WTC11 (cell line): Measurements from ENCODE around the gene LCN1. TPM values are rescaled to one million over a fixed set of nuclear protein-coding genes. Genes with fewer than 3 reads are reported as not detected.

Experiments
- ATAC-seq: fragments of 200-7000 bp; cut with Tn5 transposase; 2 replicates; pipeline ENCODE4 v1.10.0; 2021; ENCODE audit warnings: mild to moderate bottlenecking, moderate library complexity
- CTCF ChIA-PET: fragments of 300-600 bp; sonication (Branson Sonifier 250); formaldehyde crosslinking; loops from one replicate; lab custom pipeline; 2021; ENCODE audit warnings: antibody characterized with exemption; lab: Charles Lee
- POLR2A ChIA-PET: fragments of 350-600 bp; sonication (Branson Sonifier 250); formaldehyde crosslinking; loops from one replicate; lab custom pipeline; 2021; ENCODE audit warnings: antibody characterized with exemption; lab: Charles Lee
- DNase-seq: peaks from one replicate; pipeline ENCODE4 v3.0.0; 2021; ENCODE audit warnings: low spot score
- H3K27ac Mint-ChIP-seq: 2 replicates; pipeline ENCODE4 v1.8.0; 2021; ENCODE audit warnings: mixed read lengths
- H3K27me3 Mint-ChIP-seq: 2 replicates; pipeline ENCODE4 v1.8.0; 2021; ENCODE audit warnings: low read depth, mild to moderate bottlenecking, moderate library complexity, mixed read lengths
- H3K36me3 Mint-ChIP-seq: 2 replicates; pipeline ENCODE4 v1.8.0; 2021; ENCODE audit warnings: mixed read lengths
- H3K4me1 Mint-ChIP-seq: 2 replicates; pipeline ENCODE4 v1.8.0; 2022; ENCODE audit warnings: mixed read lengths
- H3K4me3 Mint-ChIP-seq: 2 replicates; pipeline ENCODE4 v1.8.0; 2021; ENCODE audit warnings: mild to moderate bottlenecking, moderate library complexity, mixed read lengths
- H3K9me3 Mint-ChIP-seq: 2 replicates; pipeline ENCODE4 v1.8.0; 2021; ENCODE audit warnings: mixed read lengths
- ARID4B ChIP-seq: sonication (generic); formaldehyde crosslinking; IDR thresholded peaks from 2 replicates; pipeline ENCODE4 v1.8.0; 2023; ENCODE audit warnings: missing genetic modification reagents, mild to moderate bottlenecking, borderline replicate concordance
- ATF2 ChIP-seq: sonication (generic); formaldehyde crosslinking; IDR thresholded peaks from 2 replicates; pipeline ENCODE4 v1.8.1; 2022; ENCODE audit warnings: low read depth, missing genetic modification reagents, borderline replicate concordance
- CDX4 ChIP-seq: fragments of 250-450 bp; sonication (Bioruptor Pico); IDR thresholded peaks from 2 replicates; pipeline ENCODE4 v1.9.0; 2021; ENCODE audit warnings: moderate library complexity, mild to moderate bottlenecking, inconsistent platforms, borderline replicate concordance
- EMX1 ChIP-seq: fragments of 250-450 bp; sonication (Bioruptor Pico); IDR thresholded peaks from 2 replicates; pipeline ENCODE4 v1.8.0; 2021; ENCODE audit warnings: mild to moderate bottlenecking
- FOXK1 ChIP-seq: sonication (generic); formaldehyde crosslinking; IDR thresholded peaks from 2 replicates; pipeline ENCODE4 v1.8.0; 2022; ENCODE audit warnings: mild to moderate bottlenecking, moderate library complexity, missing genetic modification reagents
- JAZF1 ChIP-seq: fragments of 250-450 bp; sonication (Bioruptor Pico); IDR thresholded peaks from 2 replicates; pipeline ENCODE4 v1.9.0; 2021; ENCODE audit warnings: moderate library complexity, mild to moderate bottlenecking, inconsistent platforms
- RELA ChIP-seq: sonication (generic); formaldehyde crosslinking; IDR thresholded peaks from 2 replicates; pipeline ENCODE4 v1.8.1; 2022; ENCODE audit warnings: missing genetic modification reagents, mild to moderate bottlenecking, borderline replicate concordance
- RORB ChIP-seq: fragments of 250-450 bp; sonication (Bioruptor Pico); IDR thresholded peaks from 2 replicates; pipeline ENCODE4 v1.9.0; 2021; ENCODE audit warnings: mild to moderate bottlenecking
- SP1 ChIP-seq: sonication (generic); formaldehyde crosslinking; conservative IDR thresholded peaks from 2 replicates; pipeline ENCODE4 v1.8.1; 2022; ENCODE audit warnings: missing genetic modification reagents
- TCF7 ChIP-seq: sonication (generic); formaldehyde crosslinking; IDR thresholded peaks from 2 replicates; pipeline ENCODE4 v1.8.0; 2022; ENCODE audit warnings: mild to moderate bottlenecking, low read depth, missing genetic modification reagents, moderate library complexity
- ZNF232 ChIP-seq: sonication (generic); formaldehyde crosslinking; IDR thresholded peaks from 2 replicates; pipeline ENCODE4 v1.8.0; 2022; ENCODE audit warnings: mild to moderate bottlenecking, missing genetic modification reagents
- ZNF416 ChIP-seq: fragments of 250-450 bp; sonication (Bioruptor Pico); IDR thresholded peaks from 2 replicates; pipeline ENCODE4 v1.9.0; 2021; ENCODE audit warnings: mild to moderate bottlenecking, inconsistent platforms
- ZSCAN18 ChIP-seq: fragments of 250-450 bp; sonication (Bioruptor Pico); IDR thresholded peaks from 2 replicates; pipeline ENCODE4 v2.1.2; 2022; ENCODE audit warnings: mild to moderate bottlenecking, moderate library complexity
- total RNA-seq: library from RNA; stranded (reverse); gene quantifications from 3 replicates; pipeline ENCODE4 v1.2.3, GENCODE V29; 2021

The LCN1 gene
- total RNA-seq, 1 experiment from 2014 or later = not detected

GRCh38 chr9:135474915-135475314, 46.3 kb upstream of the LCN1 start:
- peaks cover 37% of the 10 kb centered on the region for H3K4me1 Mint-ChIP-seq
- H3K9me3 Mint-ChIP-seq = no peaks in the 10 kb centered on the region
- H3K27me3 Mint-ChIP-seq = no peaks in the 10 kb centered on the region; the same call in 1 of the 2 replicates
- H3K4me3 Mint-ChIP-seq = no peak overlapping the region; the same call in 1 of the 2 replicates
- ATAC-seq (peak; percentile 84), DNase-seq (peak; percentile 75)
- H3K36me3 Mint-ChIP-seq = no peaks in the 10 kb centered on the region
- TF ChIP-seq EMX1 (CRISPR knock-in tag) (no peak), ZNF232 (CRISPR knock-in tag) (no peak), SP1 (CRISPR knock-in tag) (0 out of 2 replicates have a peak, but pooled peaks have one; percentile 19)
- CTCF ChIA-PET = interaction anchor here (0.6 to 3.8 kb wide), 2 partner anchors 35 to 263 kb away, joined by 3 to 30 read pairs; no protein-coding TSS in a partner anchor
- POLR2A ChIA-PET = interaction anchor here (0.7 kb wide), 1 partner anchor 52 kb away, joined by 3 read pairs; no protein-coding TSS in a partner anchor
- no peak overlapping the region for H3K27ac Mint-ChIP-seq

- Mint-ChIP-seq H3K27ac (peak overlapping the region; percentile 53; the same call in 1 of the 2 replicates), H3K9me3 (no peaks in the 10 kb centered on the region), H3K4me3 (no peak overlapping the region), H3K36me3 (no peaks in the 10 kb centered on the region), H3K4me1 (peaks cover 28% of the 10 kb centered on the region), H3K27me3 (no peaks in the 10 kb centered on the region; the same call in 1 of the 2 replicates)
- ATAC-seq (no peak), DNase-seq (no peak)
- TF ChIP-seq ZSCAN18 (CRISPR knock-in tag) (no peak), EMX1 (CRISPR knock-in tag) (no peak), RELA (CRISPR knock-in tag) (no peak), FOXK1 (CRISPR knock-in tag) (no peak), TCF7 (CRISPR knock-in tag) (no peak), ZNF416 (CRISPR knock-in tag) (no peak), CDX4 (no peak), JAZF1 (no peak), RORB (no peak), ATF2 (no peak), ARID4B (CRISPR knock-in tag) (no peak)
- ChIA-PET CTCF (interaction anchor here (0.7 to 3.8 kb wide), 4 partner anchors 37 to 517 kb away, joined by 3 to 30 read pairs (median 4); no protein-coding TSS in a partner anchor), POLR2A (interaction anchor here (0.6 kb wide), 1 partner anchor 615 kb away, joined by 4 read pairs; no protein-coding TSS in a partner anchor)
These were observed 44.5 kb upstream of the LCN1 start for GRCh38 chr9:135476561-135477355.
